Amniotic epithelial cell (primary cell): ENCODE data around the gene APOB.

ENCODE experiments used
- DNase-seq: peaks from one replicate; pipeline ENCODE4 v3.0.0-alpha.2; 2010; ENCODE audit warnings: low read depth

Gene APOB

GRCh38 chr2:21046506-21046905, 2.6 kb upstream of the APOB start:
- DNase-seq = no peak

GRCh38 chr2:21044694-21045371, 960 bp upstream of the APOB start:
- DNase-seq = no peak

GRCh38 chr2:21042958-21043743, 722 bp downstream of the APOB start:
- peak; percentile 37 for DNase-seq

GRCh38 chr2:21042708-21042957, 1.2 kb downstream of the APOB start:
- DNase-seq = no peak

GRCh38 chr2:21041943-21042707, 1.7 kb downstream of the APOB start:
- peak; percentile 84 for DNase-seq

- no peak for DNase-seq
These were observed 2.4 kb downstream of the APOB start for GRCh38 chr2:21041462-21041861.

- no peak for DNase-seq
These were observed 3.1 kb downstream of the APOB start for GRCh38 chr2:21040468-21041377.

GRCh38 chr2:21039979-21040467, 3.9 kb downstream of the APOB start:
- DNase-seq = no peak

GRCh38 chr2:21039080-21039556, 4.8 kb downstream of the APOB start:
- no peak for DNase-seq

GRCh38 chr2:21038403-21039073, 5.3 kb downstream of the APOB start:
- peak; percentile 75 for DNase-seq

GRCh38 chr2:21037671-21038108, 6.2 kb downstream of the APOB start:
- no peak for DNase-seq

GRCh38 chr2:21036708-21037670, 6.9 kb downstream of the APOB start:
- DNase-seq = no peak

- no peak for DNase-seq
These were observed 7.7 kb downstream of the APOB start for GRCh38 chr2:21035974-21036707.

- DNase-seq = no peak
These were observed 8.4 kb downstream of the APOB start for GRCh38 chr2:21035282-21035973.

GRCh38 chr2:21034972-21035279, 8.9 kb downstream of the APOB start:
- no peak for DNase-seq

GRCh38 chr2:21034156-21034971, 9.5 kb downstream of the APOB start:
- no peak for DNase-seq

GRCh38 chr2:21033237-21034155, 10.4 kb downstream of the APOB start:
- DNase-seq = no peak
